Measurements from ENCODE around the gene DBF4B. TPM values are rescaled to one million over a fixed set of nuclear protein-coding genes. Genes with fewer than 3 reads are reported as not detected.

The DBF4B gene
- total RNA-seq, 1 donor from 2014 or later = 16.4 TPM

DNA sequence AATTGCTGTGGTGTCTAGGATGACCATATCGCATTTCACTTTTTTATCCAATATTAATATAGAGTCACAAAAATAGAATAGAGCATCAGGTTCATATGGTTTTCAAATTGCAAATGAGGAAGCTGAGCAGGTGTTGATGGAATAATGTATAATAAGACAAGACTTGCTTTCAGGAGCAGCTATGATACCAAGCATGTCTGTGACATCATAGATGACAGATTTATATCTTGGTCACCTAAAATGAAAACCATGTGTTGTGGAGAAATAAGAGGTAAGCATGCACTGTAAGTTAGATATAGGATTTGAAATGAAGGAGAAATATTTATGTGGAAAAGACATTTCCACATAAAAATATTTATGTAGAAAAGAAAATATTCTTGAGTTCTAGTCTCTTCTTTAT is 43.6 kb upstream of the DBF4B start:
- TF ChIP-seq EZH2phosphoT487 (IDR thresholded peaks at IDR 0.05) = no peak
- TF ChIP-seq EZH2 (IDR thresholded peaks at IDR 0.05) = no peak
- TF ChIP-seq, protein P1, sequence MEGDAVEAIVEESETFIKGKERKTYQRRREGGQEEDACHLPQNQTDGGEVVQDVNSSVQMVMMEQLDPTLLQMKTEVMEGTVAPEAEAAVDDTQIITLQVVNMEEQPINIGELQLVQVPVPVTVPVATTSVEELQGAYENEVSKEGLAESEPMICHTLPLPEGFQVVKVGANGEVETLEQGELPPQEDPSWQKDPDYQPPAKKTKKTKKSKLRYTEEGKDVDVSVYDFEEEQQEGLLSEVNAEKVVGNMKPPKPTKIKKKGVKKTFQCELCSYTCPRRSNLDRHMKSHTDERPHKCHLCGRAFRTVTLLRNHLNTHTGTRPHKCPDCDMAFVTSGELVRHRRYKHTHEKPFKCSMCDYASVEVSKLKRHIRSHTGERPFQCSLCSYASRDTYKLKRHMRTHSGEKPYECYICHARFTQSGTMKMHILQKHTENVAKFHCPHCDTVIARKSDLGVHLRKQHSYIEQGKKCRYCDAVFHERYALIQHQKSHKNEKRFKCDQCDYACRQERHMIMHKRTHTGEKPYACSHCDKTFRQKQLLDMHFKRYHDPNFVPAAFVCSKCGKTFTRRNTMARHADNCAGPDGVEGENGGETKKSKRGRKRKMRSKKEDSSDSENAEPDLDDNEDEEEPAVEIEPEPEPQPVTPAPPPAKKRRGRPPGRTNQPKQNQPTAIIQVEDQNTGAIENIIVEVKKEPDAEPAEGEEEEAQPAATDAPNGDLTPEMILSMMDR (IDR thresholded peaks at IDR 0.05) = no peak
- no peaks in the 10 kb centered on the region for H4K20me1 ChIP-seq (ENCODE audit: low read depth)
- no peak overlapping the region for H2AFZ ChIP-seq (replicated peaks)
- Mint-ChIP-seq H3K4me1 (no peaks in the 10 kb centered on the region), H3K9me3 (no peaks in the 10 kb centered on the region), H3K27me3 (ENCODE audit: insufficient read depth, low read depth) (no peaks in the 10 kb centered on the region), H3K27ac (no peak overlapping the region), H3K4me3 (no peak overlapping the region), H3K36me3 (no peaks in the 10 kb centered on the region)
- DNase-seq (ENCODE audit: low spot score) = no peak
- H3K9me3 ChIP-seq (ENCODE audit: low read depth) = no peaks in the 10 kb centered on the region
- no peaks in the 10 kb centered on the region for H3K79me2 ChIP-seq (ENCODE audit: low read depth)
- no peak overlapping the region for H3K4me2 ChIP-seq
- no peak overlapping the region for H3K4me3 ChIP-seq
- H3K27ac ChIP-seq = no peak overlapping the region
- H3K27me3 ChIP-seq = no peaks in the 10 kb centered on the region
- H3F3A ChIP-seq (ENCODE audit: low read depth) = no peaks in the 10 kb centered on the region
- H3K36me3 ChIP-seq = peaks cover 4% of the 10 kb centered on the region
- no peaks in the 10 kb centered on the region for H3K4me1 ChIP-seq
- H3K9ac ChIP-seq = no peak overlapping the region

DNA sequence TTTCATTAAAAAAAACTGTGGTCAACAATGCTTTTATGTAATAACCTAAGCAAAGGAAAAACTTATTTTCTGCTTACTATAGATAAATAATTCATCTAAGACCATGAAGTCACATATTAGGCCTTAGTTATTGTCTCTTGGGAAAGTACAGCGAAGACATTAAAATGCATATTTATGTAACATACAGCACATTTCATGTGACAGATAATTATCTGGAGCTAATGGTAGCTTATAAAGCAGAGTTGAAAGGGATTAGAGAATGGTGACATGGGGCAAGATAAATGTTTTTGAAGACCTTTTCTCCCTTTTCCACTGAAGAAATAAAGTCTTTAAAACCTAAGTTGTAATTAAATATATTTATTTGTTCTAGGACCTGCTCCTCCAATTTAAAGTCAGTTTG is 42.5 kb upstream of the DBF4B start:
- Histone ChIP-seq H3F3A (ENCODE audit: low read depth) (no peaks in the 10 kb centered on the region), H3K79me2 (ENCODE audit: low read depth) (no peaks in the 10 kb centered on the region), H3K4me2 (no peak overlapping the region), H2AFZ (replicated peaks) (no peak overlapping the region), H4K20me1 (ENCODE audit: low read depth) (no peaks in the 10 kb centered on the region), H3K27me3 (no peaks in the 10 kb centered on the region), H3K36me3 (peaks cover 4% of the 10 kb centered on the region), H3K9me3 (ENCODE audit: low read depth) (no peaks in the 10 kb centered on the region), H3K9ac (no peak overlapping the region), H3K27ac (no peak overlapping the region), H3K4me3 (no peak overlapping the region), H3K4me1 (no peaks in the 10 kb centered on the region)
- TF ChIP-seq, protein P1 (IDR thresholded peaks at IDR 0.05) = no peak
- TF ChIP-seq EZH2 (IDR thresholded peaks at IDR 0.05) = no peak
- TF ChIP-seq EZH2phosphoT487 (IDR thresholded peaks at IDR 0.05) = no peak
- Mint-ChIP-seq H3K27me3 (ENCODE audit: insufficient read depth, low read depth) (no peaks in the 10 kb centered on the region), H3K4me1 (no peaks in the 10 kb centered on the region), H3K27ac (no peak overlapping the region), H3K4me3 (no peak overlapping the region), H3K9me3 (no peaks in the 10 kb centered on the region), H3K36me3 (no peaks in the 10 kb centered on the region)
- no peak for DNase-seq (ENCODE audit: low spot score)

DNA sequence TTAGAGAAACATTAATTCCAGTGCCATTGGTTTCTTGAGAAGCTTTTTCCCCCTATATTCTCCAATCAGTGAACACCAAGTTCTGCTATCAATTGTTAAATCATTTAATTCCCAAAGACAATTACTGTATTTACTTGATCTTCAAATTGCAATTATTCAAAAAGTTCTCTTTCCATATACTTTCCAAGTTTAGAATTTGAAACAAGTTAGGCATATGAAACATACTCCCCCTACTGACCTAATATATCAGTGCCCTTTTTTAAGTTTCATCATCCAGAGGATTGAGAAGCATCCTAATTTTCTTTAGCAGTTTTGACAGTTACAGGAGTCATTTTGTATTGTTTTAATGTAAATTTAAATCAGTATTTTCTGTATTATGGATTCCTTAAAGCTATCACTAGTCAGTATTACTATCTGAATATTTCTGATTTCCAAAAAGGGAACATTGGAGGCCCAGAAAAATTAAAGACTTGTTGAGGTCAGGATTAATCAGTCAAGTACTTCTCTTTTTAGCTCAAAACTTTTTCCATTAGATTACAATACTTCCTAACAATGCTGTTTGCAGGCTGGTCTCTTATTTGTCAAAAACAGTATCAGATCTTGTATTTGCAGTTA is 35.9 kb upstream of the DBF4B start:
- Histone ChIP-seq H2AFZ (replicated peaks) (no peak overlapping the region), H3K36me3 (no peaks in the 10 kb centered on the region), H3K27ac (no peak overlapping the region), H3F3A (ENCODE audit: low read depth) (peaks cover 37% of the 10 kb centered on the region), H3K79me2 (ENCODE audit: low read depth) (no peaks in the 10 kb centered on the region), H3K4me2 (no peak overlapping the region), H3K4me3 (no peak overlapping the region), H4K20me1 (ENCODE audit: low read depth) (no peaks in the 10 kb centered on the region), H3K4me1 (no peaks in the 10 kb centered on the region), H3K9me3 (ENCODE audit: low read depth) (no peaks in the 10 kb centered on the region), H3K9ac (no peak overlapping the region), H3K27me3 (no peaks in the 10 kb centered on the region)
- no peaks in the 10 kb centered on the region for H3K4me1 Mint-ChIP-seq
- no peaks in the 10 kb centered on the region for H3K9me3 Mint-ChIP-seq
- no peaks in the 10 kb centered on the region for H3K27me3 Mint-ChIP-seq (ENCODE audit: insufficient read depth, low read depth)
- no peak overlapping the region for H3K27ac Mint-ChIP-seq
- H3K4me3 Mint-ChIP-seq = no peak overlapping the region
- H3K36me3 Mint-ChIP-seq = no peaks in the 10 kb centered on the region
- peak; percentile 3 for DNase-seq (ENCODE audit: low spot score)
- TF ChIP-seq EZH2phosphoT487 (IDR thresholded peaks at IDR 0.05) (no peak), EZH2 (IDR thresholded peaks at IDR 0.05) (no peak)
- TF ChIP-seq, protein P1 (IDR thresholded peaks at IDR 0.05) = peak; percentile 74

Data from neural progenitor cell (in vitro differentiated cells).